Measurements from ENCODE around the gene GRIP2. TPM values are rescaled to one million over a fixed set of nuclear protein-coding genes. Genes with fewer than 3 reads are reported as not detected.
A peak's percentile ranks its signal among the peaks of the same experiment; 100 is the strongest.

GRIP2 gene
- total and polyA plus RNA-seq, 7 donors, result under 0.01 to 1.7 (median 0.68) TPM

DNA sequence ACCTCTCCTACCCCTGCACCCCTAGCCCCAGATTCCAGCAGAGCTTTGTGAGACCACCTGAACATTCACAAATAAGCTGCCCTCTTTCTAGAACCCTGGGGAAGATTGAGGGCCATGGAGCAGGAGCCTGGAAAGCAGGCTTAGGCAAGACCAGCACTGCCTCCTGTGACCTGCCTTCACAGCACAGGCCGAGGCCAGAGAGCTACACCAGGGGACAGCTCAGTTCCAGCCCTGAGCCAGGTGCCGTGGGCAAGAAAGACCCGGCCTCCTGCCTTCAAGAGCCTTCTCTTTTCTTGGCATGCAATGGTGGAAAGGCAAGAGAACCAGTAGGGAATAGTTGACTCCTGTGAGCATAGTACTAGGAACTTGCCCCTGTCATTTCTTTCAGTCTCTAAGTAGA is 89.6 kb downstream of the GRIP2 start:
- Histone ChIP-seq H3K4me1 (peaks cover 0 to 42% (median 36%) of the 10 kb centered on the region in 4 donors), H3K9me3 (no peaks in the 10 kb centered on the region), H3K27ac (peak overlapping the region in 1 of 4 donors; percentile 97), H3K4me3 (no peak overlapping the region), H3K36me3 (peaks cover 0 to 22% (median 7%) of the 10 kb centered on the region in 4 donors), H3K27me3 (no peaks in the 10 kb centered on the region)
- no peak for DNase-seq
- 97% methylated on average over 3 of the region's 3 CpGs for WGBS, 2 donors
- intact Hi-C loops (cut with DNase I), result no loop called here
- TF ChIP-seq EP300 (IDR thresholded peaks at IDR 0.05) (no peak), POLR2A (IDR thresholded peaks at IDR 0.05) (no peak), CTCF (IDR thresholded peaks at IDR 0.05) (no peak), POLR2AphosphoS5 (IDR thresholded peaks at IDR 0.05) (no peak)

GRCh38 chr3:14448756-14449727 is 91.1 kb downstream of the GRIP2 start:
- no peaks in the 10 kb centered on the region for H3K27me3 ChIP-seq
- no peak overlapping the region for H3K4me3 ChIP-seq
- peaks cover 0 to 28% (median 25%) of the 10 kb centered on the region in 4 donors for H3K4me1 ChIP-seq
- intact Hi-C loops (cut with DNase I), result no loop called here
- H3K27ac ChIP-seq, result no peak overlapping the region
- DNase-seq, result no peak
- WGBS, 2 donors, result 90 to 91% methylated on average over 15 of the region's 15 CpGs
- TF ChIP-seq POLR2AphosphoS5 (IDR thresholded peaks at IDR 0.05) (no peak), EP300 (IDR thresholded peaks at IDR 0.05) (no peak), CTCF (IDR thresholded peaks at IDR 0.05) (no peak), POLR2A (IDR thresholded peaks at IDR 0.05) (no peak)
- H3K36me3 ChIP-seq, result peaks cover 0 to 22% (median 8%) of the 10 kb centered on the region in 4 donors
- H3K9me3 ChIP-seq, result no peaks in the 10 kb centered on the region

DNA sequence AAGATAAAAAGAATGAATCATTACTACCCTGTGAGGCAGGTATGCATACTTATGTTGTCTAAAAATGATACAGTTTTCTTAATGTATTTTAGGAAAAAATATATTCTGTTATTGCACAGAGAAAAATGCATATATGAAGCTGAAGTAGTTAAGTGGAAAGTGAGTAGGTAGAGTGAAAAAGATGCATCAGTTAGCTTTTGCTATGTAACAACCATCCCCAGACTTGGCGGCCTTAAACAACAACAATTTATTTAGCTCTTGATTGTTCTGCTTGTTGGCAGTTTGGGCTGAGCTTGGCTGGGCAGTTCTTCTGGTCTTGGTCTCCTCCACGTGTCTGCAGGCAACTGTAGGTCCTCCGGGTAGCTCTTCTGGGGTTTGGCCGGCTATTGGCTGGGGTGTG is 92.1 kb downstream of the GRIP2 start:
- DNase-seq, result no peak
- Histone ChIP-seq H3K4me3 (no peak overlapping the region), H3K27me3 (no peaks in the 10 kb centered on the region), H3K27ac (no peak overlapping the region), H3K36me3 (peaks cover 0 to 22% (median 8%) of the 10 kb centered on the region in 4 donors), H3K4me1 (peaks cover 0 to 18% (median 16%) of the 10 kb centered on the region in 4 donors), H3K9me3 (no peaks in the 10 kb centered on the region)
- intact Hi-C loops (cut with DNase I), result no loop called here
- 88 to 98% methylated on average over 4 of the region's 4 CpGs for WGBS, 2 donors
- TF ChIP-seq CTCF (IDR thresholded peaks at IDR 0.05) (no peak), EP300 (IDR thresholded peaks at IDR 0.05) (no peak), POLR2A (IDR thresholded peaks at IDR 0.05) (no peak)

- H3K4me3 ChIP-seq, result no peak overlapping the region
- peaks cover 0 to 22% (median 8%) of the 10 kb centered on the region in 4 donors for H3K36me3 ChIP-seq
Observed at GRCh38 chr3:14446988-14447570, 93.1 kb downstream of the GRIP2 start.

More at GRCh38 chr3:14446988-14447570, 93.1 kb downstream of the GRIP2 start:
- intact Hi-C loops (cut with DNase I), result no loop called here
- Histone ChIP-seq H3K9me3 (no peaks in the 10 kb centered on the region), H3K27ac (no peak overlapping the region), H3K4me1 (peaks cover 0 to 9% (median 6%) of the 10 kb centered on the region in 4 donors), H3K27me3 (no peaks in the 10 kb centered on the region)
- DNase-seq, result no peak
- TF ChIP-seq CTCF (IDR thresholded peaks at IDR 0.05), result no peak
- no peak for TF ChIP-seq EP300 (IDR thresholded peaks at IDR 0.05)
- TF ChIP-seq POLR2AphosphoS5 (IDR thresholded peaks at IDR 0.05), result no peak
- TF ChIP-seq POLR2A (IDR thresholded peaks at IDR 0.05), result no peak
- 96 to 100% methylated on average over 1 of the region's 1 CpG for WGBS, 2 donors
